Measurements from ENCODE around the gene INHBA. TPM values are rescaled to one million over a fixed set of nuclear protein-coding genes. Genes with fewer than 3 reads are reported as not detected.

INHBA gene
- total and polyA plus RNA-seq, 2 experiments from 2014 or later = 0.94 to 1.3 TPM

DNA sequence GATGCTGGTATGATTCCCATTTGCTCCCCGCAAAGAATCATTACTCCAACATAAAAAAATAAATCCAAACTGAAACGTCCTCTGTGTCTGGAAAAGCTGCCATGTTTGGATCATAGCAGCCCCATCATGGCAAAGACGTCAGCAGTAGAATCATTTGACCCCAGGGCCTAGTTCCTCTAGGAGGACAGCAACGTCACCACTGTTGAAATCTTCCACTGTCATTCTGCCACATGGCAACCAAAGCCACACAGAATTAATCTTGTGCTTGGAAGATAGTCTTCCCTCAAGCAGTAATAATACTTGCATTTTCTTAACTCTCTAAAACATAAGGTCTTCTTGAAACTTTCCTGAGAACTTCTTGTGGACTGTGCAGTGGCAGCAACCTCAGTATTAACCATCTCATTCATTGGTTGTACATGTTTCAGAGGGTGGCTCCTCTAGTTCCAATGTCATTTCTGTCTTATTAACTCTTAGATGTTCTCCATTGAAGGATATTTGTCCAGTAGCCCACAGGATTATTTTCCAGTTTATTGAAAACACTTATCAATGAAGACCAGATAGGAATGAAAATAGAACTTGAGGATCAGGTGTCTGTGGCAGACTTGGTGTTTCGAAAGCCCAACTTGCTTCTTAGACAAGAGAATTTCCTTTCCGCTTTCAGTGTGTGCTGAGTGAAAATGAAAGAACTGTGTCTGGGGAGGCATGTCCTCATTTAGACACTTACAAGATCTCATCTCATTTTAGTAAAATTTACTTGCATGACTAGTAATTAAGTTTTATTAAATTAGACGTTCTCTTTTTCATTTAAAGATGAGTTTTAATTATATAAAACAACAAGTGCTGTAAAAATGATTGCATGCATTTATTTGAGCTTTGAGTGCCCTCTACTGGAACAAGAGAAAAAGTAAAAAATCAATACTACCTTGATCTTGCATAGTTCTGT is 28.9 kb upstream of the INHBA start:
- ATAC-seq (no peak), DNase-seq (ENCODE audit: low spot score) (peak; percentile 49)
- Histone ChIP-seq H3K4me3 (no peak overlapping the region), H3K36me3 (ENCODE audit: insufficient read depth) (no peaks in the 10 kb centered on the region), H3K27ac (ENCODE audit: low read depth) (no peak overlapping the region), H3K4me1 (ENCODE audit: insufficient read depth) (no peaks in the 10 kb centered on the region), H2AFZ (no peak overlapping the region), H3K79me2 (replicated peaks; ENCODE audit: insufficient read depth) (no peaks in the 10 kb centered on the region), H4K20me1 (replicated peaks; ENCODE audit: insufficient read depth) (no peaks in the 10 kb centered on the region), H3F3A (replicated peaks; ENCODE audit: low read depth) (no peaks in the 10 kb centered on the region), H3K27me3 (ENCODE audit: insufficient read depth) (no peaks in the 10 kb centered on the region), H3K4me2 (no peak overlapping the region), H3K9me2 (ENCODE audit: insufficient read depth) (no peaks in the 10 kb centered on the region; the same call in 1 of the 2 replicates)
- H3K36me3 Mint-ChIP-seq (ENCODE audit: low read depth) = no peaks in the 10 kb centered on the region
- H3K4me1 Mint-ChIP-seq = peaks cover 5% of the 10 kb centered on the region; the same call in 2 of the 3 replicates
- no peaks in the 10 kb centered on the region for H3K9me3 Mint-ChIP-seq
- peaks cover 5% of the 10 kb centered on the region for H3K27me3 Mint-ChIP-seq (ENCODE audit: insufficient read depth, low read depth, poor library complexity)
- H3K27ac Mint-ChIP-seq = no peak overlapping the region
- TF ChIP-seq, protein P1, sequence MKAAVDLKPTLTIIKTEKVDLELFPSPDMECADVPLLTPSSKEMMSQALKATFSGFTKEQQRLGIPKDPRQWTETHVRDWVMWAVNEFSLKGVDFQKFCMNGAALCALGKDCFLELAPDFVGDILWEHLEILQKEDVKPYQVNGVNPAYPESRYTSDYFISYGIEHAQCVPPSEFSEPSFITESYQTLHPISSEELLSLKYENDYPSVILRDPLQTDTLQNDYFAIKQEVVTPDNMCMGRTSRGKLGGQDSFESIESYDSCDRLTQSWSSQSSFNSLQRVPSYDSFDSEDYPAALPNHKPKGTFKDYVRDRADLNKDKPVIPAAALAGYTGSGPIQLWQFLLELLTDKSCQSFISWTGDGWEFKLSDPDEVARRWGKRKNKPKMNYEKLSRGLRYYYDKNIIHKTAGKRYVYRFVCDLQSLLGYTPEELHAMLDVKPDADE (IDR thresholded peaks at IDR 0.05) = no peak
- TF ChIP-seq, protein P2, sequence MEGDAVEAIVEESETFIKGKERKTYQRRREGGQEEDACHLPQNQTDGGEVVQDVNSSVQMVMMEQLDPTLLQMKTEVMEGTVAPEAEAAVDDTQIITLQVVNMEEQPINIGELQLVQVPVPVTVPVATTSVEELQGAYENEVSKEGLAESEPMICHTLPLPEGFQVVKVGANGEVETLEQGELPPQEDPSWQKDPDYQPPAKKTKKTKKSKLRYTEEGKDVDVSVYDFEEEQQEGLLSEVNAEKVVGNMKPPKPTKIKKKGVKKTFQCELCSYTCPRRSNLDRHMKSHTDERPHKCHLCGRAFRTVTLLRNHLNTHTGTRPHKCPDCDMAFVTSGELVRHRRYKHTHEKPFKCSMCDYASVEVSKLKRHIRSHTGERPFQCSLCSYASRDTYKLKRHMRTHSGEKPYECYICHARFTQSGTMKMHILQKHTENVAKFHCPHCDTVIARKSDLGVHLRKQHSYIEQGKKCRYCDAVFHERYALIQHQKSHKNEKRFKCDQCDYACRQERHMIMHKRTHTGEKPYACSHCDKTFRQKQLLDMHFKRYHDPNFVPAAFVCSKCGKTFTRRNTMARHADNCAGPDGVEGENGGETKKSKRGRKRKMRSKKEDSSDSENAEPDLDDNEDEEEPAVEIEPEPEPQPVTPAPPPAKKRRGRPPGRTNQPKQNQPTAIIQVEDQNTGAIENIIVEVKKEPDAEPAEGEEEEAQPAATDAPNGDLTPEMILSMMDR (conservative IDR thresholded peaks at IDR 0.05; ENCODE audit: low read depth in 2 of 2) = peak in 1 of 2 experiments; percentile 73; a peak in 3 of 4 replicates
- no peak overlapping the region for H3K4me3 Mint-ChIP-seq

DNA sequence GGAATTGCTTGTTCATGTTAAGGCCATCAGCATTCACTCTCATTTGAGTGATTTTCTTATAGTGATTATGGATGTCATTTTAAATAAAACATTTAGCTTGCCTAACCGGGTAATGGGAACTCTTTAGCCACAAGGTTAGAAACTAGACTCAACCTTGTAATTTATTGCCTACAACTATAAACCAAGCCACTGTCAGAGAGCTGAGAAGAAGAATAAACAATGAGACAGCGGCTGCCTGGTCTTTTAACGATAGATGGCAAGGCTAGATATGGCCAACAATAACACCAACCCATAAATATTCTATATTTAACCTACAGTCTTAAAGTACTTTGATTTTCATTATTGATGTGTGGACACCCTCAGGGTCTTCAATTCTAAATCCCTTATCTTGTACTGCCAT is 27.8 kb upstream of the INHBA start:
- peaks cover 10% of the 10 kb centered on the region; the same call in 2 of the 3 replicates for H3K4me1 Mint-ChIP-seq
- Histone ChIP-seq H4K20me1 (replicated peaks; ENCODE audit: insufficient read depth) (no peaks in the 10 kb centered on the region), H3K79me2 (replicated peaks; ENCODE audit: insufficient read depth) (no peaks in the 10 kb centered on the region), H3K4me3 (no peak overlapping the region), H3K36me3 (ENCODE audit: insufficient read depth) (no peaks in the 10 kb centered on the region), H3K4me2 (no peak overlapping the region), H3F3A (replicated peaks; ENCODE audit: low read depth) (no peaks in the 10 kb centered on the region), H2AFZ (no peak overlapping the region), H3K27me3 (ENCODE audit: insufficient read depth) (no peaks in the 10 kb centered on the region), H3K27ac (ENCODE audit: low read depth) (no peak overlapping the region), H3K4me1 (ENCODE audit: insufficient read depth) (no peaks in the 10 kb centered on the region), H3K9me2 (ENCODE audit: insufficient read depth) (no peaks in the 10 kb centered on the region; the same call in 1 of the 2 replicates)
- DNase-seq (ENCODE audit: low spot score) (no peak), ATAC-seq (no peak)
- no peaks in the 10 kb centered on the region for H3K9me3 Mint-ChIP-seq
- H3K36me3 Mint-ChIP-seq (ENCODE audit: low read depth) = no peaks in the 10 kb centered on the region
- no peak overlapping the region for H3K4me3 Mint-ChIP-seq
- peaks cover 5% of the 10 kb centered on the region for H3K27me3 Mint-ChIP-seq (ENCODE audit: insufficient read depth, low read depth, poor library complexity)
- TF ChIP-seq EZH2phosphoT487 (IDR thresholded peaks at IDR 0.05; ENCODE audit: unreplicated experiment) = no peak
- TF ChIP-seq STAT1 (IDR thresholded peaks at IDR 0.05; ENCODE audit: unreplicated experiment) = no peak
- no peak for TF ChIP-seq EZH2 (IDR thresholded peaks at IDR 0.05; ENCODE audit: low read depth, unreplicated experiment)
- TF ChIP-seq, protein P1 (IDR thresholded peaks at IDR 0.05) = no peak
- no peak for TF ChIP-seq CREB1 (CRISPR knock-in tag; IDR thresholded peaks at IDR 0.05; ENCODE audit: low read depth)
- TF ChIP-seq, protein P2 (conservative IDR thresholded peaks at IDR 0.05; ENCODE audit: low read depth in 2 of 2) = no peak
- no peak for TF ChIP-seq JUNB (IDR thresholded peaks at IDR 0.05; ENCODE audit: unreplicated experiment)
- TF ChIP-seq ZNF114 (CRISPR knock-in tag; IDR thresholded peaks at IDR 0.05) = no peak
- TF ChIP-seq POLR2AphosphoS5 (IDR thresholded peaks at IDR 0.05; ENCODE audit: low read depth) = no peak
- TF ChIP-seq ZNF331 (CRISPR knock-in tag; IDR thresholded peaks at IDR 0.05; ENCODE audit: low read depth) = no peak
- H3K27ac Mint-ChIP-seq = no peak overlapping the region
